Renal cortical epithelial cell (primary cell): ENCODE results near the gene RFX1. TPM values are rescaled to one million over a fixed set of nuclear protein-coding genes. Genes with fewer than 3 reads are reported as not detected.

ENCODE experiments used
- DNase-seq: peaks from one replicate; pipeline ENCODE4 v3.0.0-alpha.2; 2011; ENCODE audit warnings: low read depth
- total RNA-seq: library from RNA; depleted of rRNA; stranded (reverse); fragments of >200 nt; gene quantifications from 2 replicates; pipeline ENCODE4 v1.2.3, GENCODE V29; 2014

The RFX1 gene
- total RNA-seq, 1 donor from 2014 or later, result 11.6 TPM

DNA sequence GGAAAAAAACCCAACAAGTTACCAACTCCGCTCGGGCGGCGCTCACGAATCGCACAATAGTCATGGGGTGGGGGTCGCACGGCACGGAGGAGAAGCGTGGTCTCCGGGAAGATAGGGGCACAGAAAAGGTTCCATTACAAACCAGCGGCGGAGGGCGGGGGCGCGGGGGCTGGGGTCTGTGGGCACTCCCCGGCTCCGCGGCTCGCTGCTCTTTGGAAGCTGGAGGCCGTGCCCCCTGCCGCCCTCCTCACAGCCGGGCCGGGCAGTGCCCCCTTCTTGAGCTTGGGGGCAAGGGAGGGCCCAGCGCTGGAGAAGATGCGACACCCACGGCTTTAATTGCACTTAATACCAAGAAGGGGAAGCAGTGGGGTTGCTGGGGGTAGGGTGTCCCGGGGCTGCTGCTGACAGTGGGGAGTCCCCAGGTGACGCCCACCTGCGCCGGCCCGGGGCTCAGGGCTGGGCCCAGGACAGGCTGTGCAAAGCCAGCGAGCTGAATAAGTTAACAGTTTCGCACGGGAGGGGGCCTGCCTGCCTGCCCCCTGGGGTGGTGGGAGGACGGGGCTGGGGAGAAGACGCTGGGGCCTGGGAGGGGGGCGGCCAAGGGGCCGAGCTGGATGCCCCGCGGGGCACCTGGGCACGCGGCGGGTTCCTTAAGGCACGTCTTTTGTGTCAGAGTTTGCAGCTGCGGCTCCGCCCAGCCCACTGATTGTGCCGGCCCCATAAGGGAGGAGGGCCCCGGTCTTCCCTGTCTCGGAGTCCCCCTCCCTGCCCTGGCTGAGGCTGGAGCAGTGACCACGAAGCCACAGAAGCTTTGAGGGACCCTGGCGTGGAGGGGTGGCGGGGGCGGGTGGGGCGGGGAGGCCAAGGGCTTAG lies 44.1 kb downstream of the RFX1 start:
- DNase-seq, result no peak

DNA sequence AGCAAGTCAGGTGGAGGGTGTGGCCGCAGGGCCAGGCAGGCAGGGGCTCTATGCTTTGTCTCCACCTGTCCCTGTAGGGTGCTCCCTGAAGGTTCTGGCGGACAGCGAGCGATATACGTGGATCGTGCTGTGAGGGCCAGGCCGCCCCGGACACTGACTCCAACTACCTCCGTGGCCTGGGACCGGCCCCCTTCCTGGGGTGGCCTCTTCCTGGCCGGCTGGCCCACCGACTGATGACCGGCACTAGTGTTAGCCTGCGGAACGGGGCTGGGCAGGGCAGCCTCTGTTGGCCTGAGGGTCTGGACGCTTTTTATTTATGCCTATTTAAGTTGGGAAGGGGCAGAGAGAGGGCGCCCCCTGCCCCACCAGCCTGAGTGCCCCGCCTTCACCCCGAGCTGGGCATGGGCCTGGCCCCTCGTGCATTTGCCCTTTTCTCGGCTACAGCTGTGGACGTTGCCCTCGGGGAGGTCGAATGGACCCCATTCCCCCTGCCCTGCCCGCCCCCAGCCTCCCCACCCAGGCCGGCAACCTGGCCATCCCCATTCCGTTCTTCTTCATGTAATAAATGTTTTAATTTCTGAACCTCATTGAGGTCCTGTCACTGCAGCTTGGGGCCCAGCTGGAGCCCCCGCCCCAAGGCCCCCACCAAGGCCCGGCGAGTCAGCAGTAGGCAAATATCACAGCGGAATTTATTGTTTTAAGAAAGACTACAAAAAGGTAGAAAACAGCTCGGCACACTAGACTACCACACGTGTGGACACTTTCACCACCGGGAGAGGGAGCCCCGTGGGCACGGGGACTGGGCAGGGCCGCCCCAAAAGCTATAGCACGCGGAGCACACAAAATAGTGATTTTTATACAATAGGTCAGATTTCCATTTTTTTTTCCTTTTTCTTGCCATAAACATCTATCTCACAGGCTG lies 45.0 kb downstream of the RFX1 start:
- no peak for DNase-seq

- DNase-seq, result no peak
Observed at GRCh38 chr19:13959962-13960862, 45.9 kb downstream of the RFX1 start.

- DNase-seq, result no peak
Observed at GRCh38 chr19:13959141-13959961, 46.8 kb downstream of the RFX1 start.

- DNase-seq, result no peak
Observed at GRCh38 chr19:13958043-13958442, 48.1 kb downstream of the RFX1 start.

GRCh38 chr19:13957051-13957450 lies 49.1 kb downstream of the RFX1 start:
- DNase-seq, result no peak

GRCh38 chr19:13956365-13956744 lies 49.8 kb downstream of the RFX1 start:
- no peak for DNase-seq

DNA sequence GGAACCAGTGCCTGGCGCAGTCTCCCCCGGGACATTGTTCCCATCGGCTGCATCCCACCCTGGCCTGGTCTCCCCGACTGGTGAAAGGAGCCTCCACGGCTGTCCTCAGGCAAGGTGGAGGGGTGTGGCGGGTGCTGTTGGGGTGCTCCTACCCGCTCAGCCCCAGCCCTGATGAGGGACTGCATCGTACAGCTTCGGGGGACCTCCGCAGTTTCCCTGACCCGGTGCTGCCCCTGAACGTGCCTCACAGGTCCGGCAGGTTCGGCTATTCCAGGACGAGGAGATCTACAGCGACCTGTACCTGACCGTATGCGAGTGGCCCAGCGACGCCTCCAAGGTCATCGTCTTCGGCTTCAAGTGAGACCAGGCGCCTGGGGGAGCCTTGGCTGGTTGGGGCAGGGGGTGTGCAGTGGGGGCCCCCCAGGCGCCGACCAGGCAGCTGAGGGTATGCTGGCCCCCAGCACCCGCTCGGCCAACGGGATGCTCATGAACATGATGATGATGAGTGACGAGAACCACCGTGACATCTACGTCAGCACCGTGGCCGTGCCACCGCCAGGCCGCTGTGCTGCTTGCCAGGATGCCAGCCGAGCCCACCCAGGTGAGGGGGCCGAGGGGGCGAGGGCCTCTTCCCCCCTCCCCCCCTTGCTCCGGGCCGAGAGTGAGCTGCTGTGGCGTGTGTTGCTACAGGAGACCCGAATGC lies 50.3 kb downstream of the RFX1 start:
- DNase-seq, result no peak

DNA sequence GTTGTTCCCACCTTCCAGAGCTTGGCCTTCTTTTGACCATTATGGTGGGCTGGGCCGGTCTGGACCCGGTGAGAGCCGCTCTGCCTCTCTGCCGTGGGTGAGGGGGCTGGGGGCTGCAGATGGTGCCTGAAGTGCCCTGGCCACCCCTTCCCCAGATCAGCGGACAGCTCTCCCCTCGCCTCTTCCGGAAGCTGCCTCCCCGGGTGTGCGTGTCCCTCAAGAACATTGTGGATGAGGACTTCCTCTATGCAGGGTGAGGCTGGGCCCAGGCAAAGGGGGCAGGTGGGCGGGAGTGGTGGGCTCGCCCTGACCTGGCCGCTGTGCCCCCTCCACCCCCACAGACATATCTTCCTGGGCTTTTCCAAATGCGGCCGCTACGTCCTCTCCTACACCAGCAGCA lies 51.9 kb downstream of the RFX1 start:
- DNase-seq, result no peak

DNA sequence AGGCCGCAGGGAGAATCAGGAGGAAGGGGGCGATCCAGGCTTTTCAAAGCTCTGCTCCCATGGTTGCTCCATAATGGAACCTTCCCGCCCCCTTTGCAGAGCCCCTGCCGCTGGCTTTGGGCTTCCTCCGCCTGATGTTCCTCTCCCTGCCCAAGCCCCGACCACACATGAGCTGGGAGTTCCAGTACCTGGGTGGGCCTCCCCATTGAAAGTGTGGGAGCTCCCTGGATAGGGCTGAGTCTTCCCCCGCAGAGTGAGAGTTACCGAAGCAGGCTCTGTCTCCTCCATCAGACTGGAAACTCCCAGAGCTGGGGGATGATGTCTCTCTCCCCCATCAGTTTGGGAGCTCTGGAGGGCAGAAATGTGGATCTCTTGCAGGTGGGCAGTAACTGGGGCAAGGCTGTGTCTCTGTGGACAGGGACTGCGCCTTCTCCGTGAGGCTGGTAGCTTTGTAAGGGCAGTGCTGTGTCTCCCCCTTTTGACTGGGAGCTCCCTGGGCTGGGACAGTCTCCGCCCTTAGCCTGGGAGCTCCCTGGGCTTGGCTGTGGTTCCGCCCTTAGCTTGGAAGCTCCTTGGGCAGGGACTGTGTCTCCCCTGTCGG lies 53.1 kb downstream of the RFX1 start:
- DNase-seq, result peak; percentile 40

DNA sequence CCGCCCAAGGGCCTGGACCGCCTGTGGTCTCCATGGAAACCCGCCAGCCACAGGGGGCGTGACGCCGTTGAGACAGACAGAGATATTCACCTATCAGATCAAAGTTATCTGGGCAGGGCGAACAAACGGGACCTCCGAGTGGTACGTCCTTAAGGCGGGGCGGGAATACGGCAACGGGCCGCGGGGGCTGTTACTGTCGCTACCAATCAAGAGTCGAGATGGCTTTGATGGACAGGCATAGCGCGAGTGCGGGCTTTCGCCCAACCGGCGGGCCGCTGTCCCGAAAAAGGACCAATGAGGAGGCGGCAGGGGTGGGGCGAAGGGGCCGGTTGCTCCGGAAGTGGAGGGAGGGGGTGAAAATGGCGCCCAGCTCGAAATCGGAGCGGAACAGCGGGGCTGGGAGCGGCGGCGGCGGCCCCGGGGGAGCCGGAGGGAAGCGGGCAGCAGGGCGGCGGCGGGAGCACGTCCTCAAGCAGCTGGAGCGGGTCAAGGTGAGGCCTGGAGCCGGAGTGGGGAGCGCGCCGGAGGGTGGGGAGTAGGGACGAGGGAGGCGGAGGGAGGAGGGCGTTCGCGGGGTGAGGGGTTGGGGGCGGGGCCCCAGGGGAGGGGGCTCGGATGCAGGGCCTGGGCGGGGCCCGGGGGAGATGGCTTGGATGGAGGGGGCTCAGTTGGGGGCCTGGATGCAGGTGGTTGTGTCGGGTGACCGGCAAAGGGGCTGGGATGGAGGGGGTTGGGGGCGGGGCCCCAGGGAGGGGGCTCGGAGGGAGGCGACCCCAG lies 53.8 kb downstream of the RFX1 start, which contains the start of gene DCAF15:
DCAF15 (plus strand) TSS at position 356 of the 777 bp plus-strand sequence; CDS start at position 360, 4 bp downstream.
- DNase-seq, result peak; percentile 97

GRCh38 chr19:13951799-13952153 lies 54.3 kb downstream of the RFX1 start:
- DNase-seq, result no peak

DNA sequence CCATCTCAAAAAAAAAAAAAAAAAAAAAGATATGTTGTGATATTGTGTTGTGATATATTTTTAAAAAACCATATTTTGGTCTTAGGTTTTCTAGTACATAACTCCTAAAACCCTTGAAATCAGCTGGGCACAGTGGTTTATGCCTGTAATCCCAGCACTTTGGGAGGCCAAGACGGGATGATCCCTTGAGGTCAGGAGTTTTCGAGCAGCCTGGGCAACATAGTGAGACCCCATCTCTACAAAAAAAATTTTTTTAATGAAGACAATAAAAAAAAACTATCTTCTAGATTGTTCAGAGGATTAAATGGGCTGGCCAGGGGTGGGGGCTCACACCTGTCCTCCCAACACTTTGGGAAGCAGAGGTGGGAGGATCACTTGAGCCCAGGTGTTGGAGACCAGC lies 55.1 kb downstream of the RFX1 start:
- DNase-seq, result no peak

DNA sequence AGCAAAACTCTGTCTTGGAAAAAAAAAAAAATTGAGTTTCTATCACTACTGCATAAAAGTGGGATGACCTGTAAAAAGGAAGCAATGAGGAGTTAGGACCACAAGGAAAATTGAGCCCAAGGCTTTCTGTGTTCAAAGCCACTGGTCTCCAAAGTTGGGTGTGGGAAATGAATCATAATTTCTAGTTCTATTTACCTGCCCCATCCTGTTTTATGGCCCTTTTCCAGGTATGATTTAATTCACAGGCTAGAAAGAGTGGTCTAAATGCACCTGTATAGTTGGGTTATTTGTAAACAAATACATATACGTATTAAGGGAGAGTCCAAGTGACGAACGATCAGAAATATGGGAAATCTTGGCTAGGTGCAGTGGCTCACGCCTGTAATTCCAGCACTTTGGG lies 59.7 kb downstream of the RFX1 start:
- no peak for DNase-seq

GRCh38 chr19:13942023-13942684 lies 64.0 kb downstream of the RFX1 start:
- DNase-seq, result no peak

DNA sequence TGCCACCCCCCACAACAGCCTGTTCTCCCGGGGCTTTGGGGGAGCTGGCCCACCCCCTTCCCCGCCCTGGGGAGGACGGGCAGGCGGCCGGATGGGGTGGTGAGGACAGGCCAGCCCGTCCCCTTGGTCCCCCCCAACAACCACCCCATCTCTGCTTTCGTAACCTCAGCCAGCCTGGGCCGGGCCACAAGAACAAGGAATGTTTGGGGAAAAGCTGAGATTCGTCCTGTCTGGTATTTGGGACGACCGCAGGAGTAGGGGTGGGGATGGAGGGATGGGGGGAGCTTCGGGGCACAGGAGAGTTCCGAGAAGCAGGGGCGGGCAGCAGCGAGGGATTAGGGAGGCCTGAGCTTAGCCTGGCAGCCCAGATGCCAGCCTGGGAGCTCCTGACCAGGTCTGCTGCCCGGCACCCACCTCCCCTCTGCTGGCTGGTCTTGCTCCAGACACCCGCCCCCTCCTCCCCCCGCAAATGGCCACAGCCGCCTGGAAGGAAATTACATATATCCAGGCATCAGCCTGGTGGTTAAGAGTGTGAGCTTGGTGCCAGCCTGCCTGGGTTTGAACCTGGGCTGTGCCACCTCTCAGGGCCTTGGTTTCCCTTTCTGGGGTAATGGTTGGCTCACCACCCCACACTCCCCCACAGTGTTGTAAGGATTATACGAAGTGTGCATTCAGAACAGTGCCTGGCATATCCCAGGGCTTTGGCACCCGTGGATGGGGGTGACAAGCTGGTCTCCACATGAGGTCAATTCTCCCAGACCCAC lies 67.6 kb downstream of the RFX1 start, which contains the start of gene PODNL1:
PODNL1 (minus strand) TSS at position 117 of the 764 bp plus-strand sequence. CDS start 236 bp downstream, outside the sequence.
- DNase-seq, result peak; percentile 57
